ENCODE results near the gene EHMT1. TPM values are rescaled to one million over a fixed set of nuclear protein-coding genes. Genes with fewer than 3 reads are reported as not detected.
"Not testable (repeated sequence)": the region's sequence is repeated elsewhere in the genome, so short reads cannot be mapped to it uniquely, and the experiment has no call there.

EHMT1 gene
- total and polyA plus RNA-seq, 4 experiments from 2014 or later, result 6.7 to 118 (median 67.5) TPM

GRCh38 chr9:137708590-137709284, 89.9 kb downstream of the EHMT1 start:
- no peak for DNase-seq
- Mint-ChIP-seq H3K36me3 (peaks cover 24 to 31% of the 10 kb centered on the region in 2 donors), H3K4me3 (peak overlapping the region in 1 of 8 donors; percentile 36), H3K27ac (peak overlapping the region in 3 of 7 donors; percentile 31 to 46 (median 31)), H3K9me3 (peaks cover 0 to 12% (median 4%) of the 10 kb centered on the region in 8 donors), H3K4me1 (peaks cover 39 to 80% (median 57%) of the 10 kb centered on the region in 4 donors), H3K27me3 (no peaks in the 10 kb centered on the region)
- Histone ChIP-seq H3K27me3 (ENCODE audit: insufficient read depth, low read length) (no peaks in the 10 kb centered on the region), H3K36me3 (ENCODE audit: insufficient read depth, low read length) (peaks cover 10% of the 10 kb centered on the region), H3K9me3 (ENCODE audit: control insufficient read depth in 1 of 2, low read length in 2 of 2) (no peaks in the 10 kb centered on the region), H3K4me1 (ENCODE audit: insufficient read depth, low read length) (peaks cover 55% of the 10 kb centered on the region), H3K4me3 (ENCODE audit: low read length in 2 of 2) (no peak overlapping the region), H3K27ac (ENCODE audit: low read depth, low read length) (no peak overlapping the region)
- CTCF ChIA-PET (ENCODE audit: partially characterized antibody), result interaction anchor here (0.6 to 0.8 kb wide), 3 partner anchors 13 to 36 kb away, joined by 3 to 4 read pairs (median 3); no protein-coding TSS in a partner anchor
- POLR2A ChIA-PET (ENCODE audit: partially characterized antibody), result no interaction called here
- intact Hi-C loops (cut with micrococcal nuclease), result no loop called here

GRCh38 chr9:137709411-137710101, 90.8 kb downstream of the EHMT1 start:
- Mint-ChIP-seq H3K27ac (peak overlapping the region in 1 of 7 donors; percentile 62), H3K9me3 (peaks cover 0 to 13% (median 5%) of the 10 kb centered on the region in 8 donors), H3K4me3 (no peak overlapping the region), H3K4me1 (peaks cover 40 to 77% (median 54%) of the 10 kb centered on the region in 4 donors), H3K36me3 (peaks cover 27 to 34% of the 10 kb centered on the region in 2 donors), H3K27me3 (no peaks in the 10 kb centered on the region)
- Histone ChIP-seq H3K36me3 (ENCODE audit: insufficient read depth, low read length) (peaks cover 10% of the 10 kb centered on the region), H3K27me3 (ENCODE audit: insufficient read depth, low read length) (no peaks in the 10 kb centered on the region), H3K9me3 (ENCODE audit: control insufficient read depth in 1 of 2, low read length in 2 of 2) (no peaks in the 10 kb centered on the region), H3K27ac (ENCODE audit: low read depth, low read length) (no peak overlapping the region), H3K4me1 (ENCODE audit: insufficient read depth, low read length) (peaks cover 52% of the 10 kb centered on the region), H3K4me3 (ENCODE audit: low read length in 2 of 2) (no peak overlapping the region)
- intact Hi-C loops (cut with micrococcal nuclease), result no loop called here
- CTCF ChIA-PET (ENCODE audit: partially characterized antibody), result interaction anchor here (0.7 to 1.2 kb wide), 3 partner anchors 12 to 37 kb away, joined by 3 to 4 read pairs (median 3); no protein-coding TSS in a partner anchor
- no peak for DNase-seq
- POLR2A ChIA-PET (ENCODE audit: partially characterized antibody), result no interaction called here

- Histone ChIP-seq H3K36me3 (ENCODE audit: insufficient read depth, low read length) (peaks cover 10% of the 10 kb centered on the region), H3K4me1 (ENCODE audit: insufficient read depth, low read length) (peaks cover 54% of the 10 kb centered on the region), H3K27ac (ENCODE audit: low read depth, low read length) (no peak overlapping the region), H3K9me3 (ENCODE audit: control insufficient read depth in 1 of 2, low read length in 2 of 2) (peaks cover 0 to 4% of the 10 kb centered on the region in 2 donors), H3K4me3 (ENCODE audit: low read length in 2 of 2) (no peak overlapping the region), H3K27me3 (ENCODE audit: insufficient read depth, low read length) (no peaks in the 10 kb centered on the region)
- no peaks in the 10 kb centered on the region for H3K27me3 Mint-ChIP-seq
- intact Hi-C loops (cut with micrococcal nuclease), result no loop called here
- POLR2A ChIA-PET (ENCODE audit: partially characterized antibody), result no interaction called here
- H3K36me3 Mint-ChIP-seq, result peaks cover 30 to 37% of the 10 kb centered on the region in 2 donors
- CTCF ChIA-PET (ENCODE audit: partially characterized antibody), result no interaction called here
- H3K27ac Mint-ChIP-seq, result peak overlapping the region in 2 of 7 donors; percentile 15 to 55
- H3K4me3 Mint-ChIP-seq, result no peak overlapping the region
- H3K9me3 Mint-ChIP-seq, result peaks cover 0 to 18% (median 14%) of the 10 kb centered on the region in 8 donors
- DNase-seq, result no peak
- peaks cover 39 to 76% (median 54%) of the 10 kb centered on the region in 4 donors for H3K4me1 Mint-ChIP-seq
Observed at GRCh38 chr9:137710704-137711103, 91.9 kb downstream of the EHMT1 start.

GRCh38 chr9:137711678-137712105, 92.9 kb downstream of the EHMT1 start:
- no peaks in the 10 kb centered on the region for H3K27me3 ChIP-seq (ENCODE audit: insufficient read depth, low read length)
- Mint-ChIP-seq H3K4me1 (peaks cover 40 to 74% (median 53%) of the 10 kb centered on the region in 4 donors), H3K4me3 (peak overlapping the region in 1 of 8 donors; percentile 47), H3K27me3 (no peaks in the 10 kb centered on the region), H3K36me3 (peaks cover 34 to 43% of the 10 kb centered on the region in 2 donors), H3K9me3 (peaks cover 0 to 24% (median 20%) of the 10 kb centered on the region in 8 donors), H3K27ac (peak overlapping the region in 1 of 7 donors; percentile 55)
- no peak overlapping the region for H3K27ac ChIP-seq (ENCODE audit: low read depth, low read length)
- POLR2A ChIA-PET (ENCODE audit: partially characterized antibody), result no interaction called here
- H3K4me1 ChIP-seq (ENCODE audit: insufficient read depth, low read length), result peaks cover 46% of the 10 kb centered on the region
- intact Hi-C loops (cut with micrococcal nuclease), result no loop called here
- CTCF ChIA-PET (ENCODE audit: partially characterized antibody), result no interaction called here
- H3K36me3 ChIP-seq (ENCODE audit: insufficient read depth, low read length), result peaks cover 12% of the 10 kb centered on the region
- no peak overlapping the region for H3K4me3 ChIP-seq (ENCODE audit: low read length in 2 of 2)
- DNase-seq, result no peak
- H3K9me3 ChIP-seq (ENCODE audit: control insufficient read depth in 1 of 2, low read length in 2 of 2), result peaks cover 7 to 8% of the 10 kb centered on the region in 2 donors

- H3K27ac ChIP-seq (ENCODE audit: low read depth, low read length), result no peak overlapping the region
- ChIA-PET CTCF (ENCODE audit: partially characterized antibody) (no interaction called here), POLR2A (ENCODE audit: partially characterized antibody) (no interaction called here)
- peaks cover 61 to 72% of the 10 kb centered on the region in 2 donors for H3K36me3 Mint-ChIP-seq
- H3K27ac Mint-ChIP-seq, result peak overlapping the region in 6 of 7 donors; percentile 10 to 93 (median 80)
- no peak for DNase-seq
- H3K4me1 Mint-ChIP-seq, result peaks cover 25 to 54% (median 35%) of the 10 kb centered on the region in 4 donors
- intact Hi-C loops (cut with micrococcal nuclease), result no loop called here
- peak overlapping the region in 3 of 8 donors; percentile 50 to 55 (median 52) for H3K4me3 Mint-ChIP-seq
- H3K36me3 ChIP-seq (ENCODE audit: insufficient read depth, low read length), result peaks cover 33% of the 10 kb centered on the region
- H3K9me3 ChIP-seq (ENCODE audit: control insufficient read depth in 1 of 2, low read length in 2 of 2), result peaks cover 7 to 9% of the 10 kb centered on the region in 2 donors
- no peaks in the 10 kb centered on the region for H3K27me3 ChIP-seq (ENCODE audit: insufficient read depth, low read length)
- H3K4me3 ChIP-seq (ENCODE audit: low read length in 2 of 2), result no peak overlapping the region
- no peaks in the 10 kb centered on the region for H3K27me3 Mint-ChIP-seq
- peaks cover 0 to 45% (median 30%) of the 10 kb centered on the region in 8 donors for H3K9me3 Mint-ChIP-seq
- peaks cover 13% of the 10 kb centered on the region for H3K4me1 ChIP-seq (ENCODE audit: insufficient read depth, low read length)
Observed at GRCh38 chr9:137715321-137715720, 96.5 kb downstream of the EHMT1 start.

GRCh38 chr9:137715866-137716693, 97.3 kb downstream of the EHMT1 start:
- H3K36me3 ChIP-seq (ENCODE audit: insufficient read depth, low read length), result peaks cover 36% of the 10 kb centered on the region
- H3K27ac ChIP-seq (ENCODE audit: low read depth, low read length), result not testable (repeated sequence)
- peaks cover 23 to 51% (median 32%) of the 10 kb centered on the region in 4 donors for H3K4me1 Mint-ChIP-seq

More at GRCh38 chr9:137715866-137716693, 97.3 kb downstream of the EHMT1 start:
- peaks cover 0 to 45% (median 30%) of the 10 kb centered on the region in 8 donors for H3K9me3 Mint-ChIP-seq
- H3K9me3 ChIP-seq (ENCODE audit: control insufficient read depth in 1 of 2, low read length in 2 of 2); CTCF ChIA-PET (ENCODE audit: partially characterized antibody); POLR2A ChIA-PET (ENCODE audit: partially characterized antibody); H3K4me3 ChIP-seq (ENCODE audit: low read length in 2 of 2); intact Hi-C loops (cut with micrococcal nuclease); H3K27me3 Mint-ChIP-seq; H3K27me3 ChIP-seq (ENCODE audit: insufficient read depth, low read length): not testable (repeated sequence)
- DNase-seq, result peak; percentile 38 to 63 (median 50)
- peak overlapping the region in 5 of 8 donors; percentile 12 to 64 (median 49) for H3K4me3 Mint-ChIP-seq
- H3K36me3 Mint-ChIP-seq, result peaks cover 65 to 76% of the 10 kb centered on the region in 2 donors
- peaks cover 13% of the 10 kb centered on the region for H3K4me1 ChIP-seq (ENCODE audit: insufficient read depth, low read length)
- H3K27ac Mint-ChIP-seq, result peak overlapping the region; percentile 58 to 96 (median 83)

Data from CD4-positive, alpha-beta memory T cell (primary cell).